Cardiac fibroblast (primary cell): Measurements from ENCODE around the gene NKX6-2.
A peak's percentile ranks its signal among the peaks of the same experiment; 100 is the strongest.

ENCODE experiments used
- DNase-seq, 2 donors: peaks; one replicate each; pipeline versions ENCODE4 v3.0.0 to v3.0.0-alpha.2; 2010; ENCODE audit warnings: low read depth in 2 of 2
- H3K4me3 ChIP-seq, 2 donors: replicated peaks in 1 of 2; 1 replicate in 1 of 2; 2 replicates in 1 of 2; pipeline ENCODE4 v1.5.1; 2011; ENCODE audit warnings: low read depth in 2 of 2, low read length in 2 of 2, mild to moderate bottlenecking in 2 of 2, moderate library complexity in 1 of 2
- CTCF ChIP-seq: IDR thresholded peaks from one replicate; pipeline ENCODE4 v1.5.1; 2011; ENCODE audit warnings: low read depth, mild to moderate bottlenecking, low read length, inconsistent platforms

The NKX6-2 gene

GRCh38 chr10:132789659-132790148 is 3.8 kb upstream of the NKX6-2 start:
- no peak overlapping the region for H3K4me3 ChIP-seq
- TF ChIP-seq CTCF: no peak
- DNase-seq: no peak

- no peak for TF ChIP-seq CTCF
- H3K4me3 ChIP-seq: no peak overlapping the region
- no peak for DNase-seq
These were observed 2.9 kb upstream of the NKX6-2 start for GRCh38 chr10:132788831-132789219.

- peak; percentile 16 to 30 for DNase-seq
- TF ChIP-seq CTCF: peak; percentile 16
- H3K4me3 ChIP-seq: no peak overlapping the region
These were observed 2.4 kb upstream of the NKX6-2 start for GRCh38 chr10:132788180-132788830.

GRCh38 chr10:132787495-132788179 is 1.7 kb upstream of the NKX6-2 start:
- TF ChIP-seq CTCF: no peak
- H3K4me3 ChIP-seq: no peak overlapping the region
- DNase-seq: no peak

- no peak for TF ChIP-seq CTCF
- no peak for DNase-seq
- H3K4me3 ChIP-seq: no peak overlapping the region
These were observed 1.0 kb upstream of the NKX6-2 start for GRCh38 chr10:132786884-132787494.

GRCh38 chr10:132786476-132786883 is 533 bp upstream of the NKX6-2 start:
- no peak overlapping the region for H3K4me3 ChIP-seq
- TF ChIP-seq CTCF: no peak
- no peak for DNase-seq
